Measurements from ENCODE around the gene ZNF639.

The ZNF639 gene

GRCh38 chr3:179332240-179332639, 9.4 kb downstream of the ZNF639 start:
- TF ChIP-seq, protein P1, sequence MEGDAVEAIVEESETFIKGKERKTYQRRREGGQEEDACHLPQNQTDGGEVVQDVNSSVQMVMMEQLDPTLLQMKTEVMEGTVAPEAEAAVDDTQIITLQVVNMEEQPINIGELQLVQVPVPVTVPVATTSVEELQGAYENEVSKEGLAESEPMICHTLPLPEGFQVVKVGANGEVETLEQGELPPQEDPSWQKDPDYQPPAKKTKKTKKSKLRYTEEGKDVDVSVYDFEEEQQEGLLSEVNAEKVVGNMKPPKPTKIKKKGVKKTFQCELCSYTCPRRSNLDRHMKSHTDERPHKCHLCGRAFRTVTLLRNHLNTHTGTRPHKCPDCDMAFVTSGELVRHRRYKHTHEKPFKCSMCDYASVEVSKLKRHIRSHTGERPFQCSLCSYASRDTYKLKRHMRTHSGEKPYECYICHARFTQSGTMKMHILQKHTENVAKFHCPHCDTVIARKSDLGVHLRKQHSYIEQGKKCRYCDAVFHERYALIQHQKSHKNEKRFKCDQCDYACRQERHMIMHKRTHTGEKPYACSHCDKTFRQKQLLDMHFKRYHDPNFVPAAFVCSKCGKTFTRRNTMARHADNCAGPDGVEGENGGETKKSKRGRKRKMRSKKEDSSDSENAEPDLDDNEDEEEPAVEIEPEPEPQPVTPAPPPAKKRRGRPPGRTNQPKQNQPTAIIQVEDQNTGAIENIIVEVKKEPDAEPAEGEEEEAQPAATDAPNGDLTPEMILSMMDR (IDR thresholded peaks at IDR 0.05) = no peak
- Histone ChIP-seq H3K4me3 (no peak overlapping the region), H3K27ac (no peak overlapping the region), H3K9me3 (no peaks in the 10 kb centered on the region), H3K36me3 (peaks cover 50 to 88% (median 61%) of the 10 kb centered on the region in 3 donors), H3K27me3 (no peaks in the 10 kb centered on the region), H3K4me1 (peaks cover 0 to 13% (median under 1%) of the 10 kb centered on the region in 4 donors)
- no peak for DNase-seq
- intact Hi-C loops (cut with DNase I; ENCODE audit: low total_unique reads) = no loop called here

DNA sequence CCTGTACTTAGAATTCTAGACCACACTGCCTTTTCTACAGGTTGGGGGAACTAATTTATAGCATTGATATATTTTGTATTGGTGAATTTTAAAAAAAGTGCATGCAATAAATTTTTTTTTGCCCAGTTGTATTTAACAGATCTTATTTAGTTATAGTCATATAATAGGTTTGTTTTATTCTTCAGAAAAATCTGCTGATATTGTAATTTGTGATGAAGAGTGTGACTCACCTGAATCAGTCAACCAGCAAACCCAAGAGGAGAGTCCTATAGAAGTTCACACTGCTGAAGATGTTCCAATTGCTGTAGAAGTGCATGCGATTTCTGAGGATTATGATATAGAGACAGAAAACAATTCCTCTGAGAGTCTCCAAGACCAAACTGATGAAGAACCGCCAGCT, 10.3 kb downstream of the ZNF639 start:
- no peaks in the 10 kb centered on the region for H3K9me3 ChIP-seq
- intact Hi-C loops (cut with DNase I; ENCODE audit: low total_unique reads) = no loop called here
- TF ChIP-seq, protein P1 (IDR thresholded peaks at IDR 0.05) = no peak
- DNase-seq = no peak
- peaks cover 0 to 11% (median 0%) of the 10 kb centered on the region in 4 donors for H3K4me1 ChIP-seq
- H3K27me3 ChIP-seq = no peaks in the 10 kb centered on the region
- H3K36me3 ChIP-seq = peaks cover 57 to 91% (median 61%) of the 10 kb centered on the region in 3 donors
- H3K27ac ChIP-seq = no peak overlapping the region
- H3K4me3 ChIP-seq = no peak overlapping the region

- H3K4me3 ChIP-seq = no peak overlapping the region
- no peak overlapping the region for H3K27ac ChIP-seq
- no peaks in the 10 kb centered on the region for H3K9me3 ChIP-seq
- no peaks in the 10 kb centered on the region for H3K27me3 ChIP-seq
- intact Hi-C loops (cut with DNase I; ENCODE audit: low total_unique reads) = no loop called here
- H3K36me3 ChIP-seq = peaks cover 31 to 69% (median 37%) of the 10 kb centered on the region in 3 donors
- TF ChIP-seq, protein P1 (IDR thresholded peaks at IDR 0.05) = no peak
- H3K4me1 ChIP-seq = peaks cover 0 to 11% (median 0%) of the 10 kb centered on the region in 4 donors
- no peak for DNase-seq
Measured at GRCh38 chr3:179336345-179336929, 13.6 kb downstream of the ZNF639 start.

- peak within 1 kb of the TSS; percentile 78 to 92 for H3K27ac ChIP-seq
- H3K4me1 ChIP-seq = peaks cover 0 to 26% (median 12%) of the 10 kb centered on the region in 4 donors
- no peaks in the 10 kb centered on the region for H3K27me3 ChIP-seq
- peaks cover 6 to 18% (median 14%) of the 10 kb centered on the region in 3 donors for H3K36me3 ChIP-seq
- peak within 1 kb of the TSS; percentile 66 to 69 for H3K4me3 ChIP-seq
- H3K9me3 ChIP-seq = no peaks in the 10 kb centered on the region
- TF ChIP-seq, protein P1 (IDR thresholded peaks at IDR 0.05) = no peak
- intact Hi-C loops (cut with DNase I; ENCODE audit: low total_unique reads) = loop anchor here (10.0 kb wide), 1 partner anchor 217 kb away; the partner anchor contains the start of gene ACTL6A
- DNase-seq = peak; percentile 97 to 98
Measured at GRCh38 chr3:179347345-179348194, 24.7 kb downstream of the ZNF639 start, which contains the start of gene MFN1. Gene MFN1 (plus strand): TSS chr3:179347709. CDS start chr3:179348852, 1,143 bp downstream.

DNA sequence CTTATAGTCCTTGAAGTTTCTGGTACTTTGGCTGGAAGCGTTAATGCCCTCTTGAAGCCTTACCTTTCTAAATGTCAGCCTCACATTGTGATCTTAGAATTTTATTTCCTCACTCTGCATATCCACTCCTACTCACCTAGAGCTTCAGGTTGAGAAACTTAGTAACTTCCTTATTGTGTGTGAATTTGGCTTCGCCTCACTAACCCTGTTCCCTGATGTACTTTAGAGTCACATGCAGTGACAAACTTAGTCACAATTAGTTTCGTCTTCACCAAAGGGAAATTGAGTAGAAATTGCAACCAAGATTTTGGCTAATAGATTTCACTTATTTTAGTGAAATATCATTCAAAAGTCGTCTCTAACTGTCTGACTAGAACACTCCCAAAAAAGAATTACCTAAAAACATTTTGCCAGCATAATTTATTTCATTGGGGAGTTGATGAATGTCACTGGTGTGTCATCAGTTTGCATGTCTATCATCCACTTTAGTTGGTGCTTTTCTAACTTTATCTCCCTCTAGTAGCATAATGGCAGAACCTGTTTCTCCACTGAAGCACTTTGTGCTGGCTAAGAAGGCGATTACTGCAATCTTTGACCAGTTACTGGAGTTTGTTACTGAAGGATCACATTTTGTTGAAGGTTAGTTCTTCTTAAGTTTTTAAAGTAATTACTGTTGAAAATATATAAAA, 25.6 kb downstream of the ZNF639 start:
- no peaks in the 10 kb centered on the region for H3K27me3 ChIP-seq
- peaks cover 0 to 26% (median 12%) of the 10 kb centered on the region in 4 donors for H3K4me1 ChIP-seq
- H3K9me3 ChIP-seq = no peaks in the 10 kb centered on the region
- DNase-seq = no peak
- peak overlapping the region; percentile 66 to 69 for H3K4me3 ChIP-seq
- H3K27ac ChIP-seq = peak overlapping the region; percentile 78 to 92
- TF ChIP-seq, protein P1 (IDR thresholded peaks at IDR 0.05) = no peak
- peaks cover 14 to 25% (median 22%) of the 10 kb centered on the region in 3 donors for H3K36me3 ChIP-seq
- intact Hi-C loops (cut with DNase I; ENCODE audit: low total_unique reads) = loop anchor here (10.0 kb wide), 1 partner anchor 216 kb away; the partner anchor contains the start of gene ACTL6A

Measured in tibial artery (tissue), 4 donors.